DND-41 (cell line): Measurements from ENCODE around the gene ATXN1.

Source experiments
- EZH2 ChIP-seq: IDR thresholded peaks from 3 replicates; pipeline ENCODE4 v1.6.1; 2012; ENCODE audit warnings: borderline replicate concordance, low read depth, mild to moderate bottlenecking, moderate library complexity, low read length, inconsistent platforms; ENCODE audit not compliant: severe bottlenecking
- TF ChIP-seq, protein P1 (sequence below): IDR thresholded peaks from 2 replicates; pipeline ENCODE4 v1.5.1; 2012; ENCODE audit warnings: borderline replicate concordance, low read length, moderate library complexity, mild to moderate bottlenecking; ENCODE audit not compliant: poor library complexity, severe bottlenecking; ENCODE audit errors: extremely low read depth

GRCh38 chr6:16683641-16684194 is 77.5 kb downstream of the ATXN1 start:
- TF ChIP-seq, protein P1, sequence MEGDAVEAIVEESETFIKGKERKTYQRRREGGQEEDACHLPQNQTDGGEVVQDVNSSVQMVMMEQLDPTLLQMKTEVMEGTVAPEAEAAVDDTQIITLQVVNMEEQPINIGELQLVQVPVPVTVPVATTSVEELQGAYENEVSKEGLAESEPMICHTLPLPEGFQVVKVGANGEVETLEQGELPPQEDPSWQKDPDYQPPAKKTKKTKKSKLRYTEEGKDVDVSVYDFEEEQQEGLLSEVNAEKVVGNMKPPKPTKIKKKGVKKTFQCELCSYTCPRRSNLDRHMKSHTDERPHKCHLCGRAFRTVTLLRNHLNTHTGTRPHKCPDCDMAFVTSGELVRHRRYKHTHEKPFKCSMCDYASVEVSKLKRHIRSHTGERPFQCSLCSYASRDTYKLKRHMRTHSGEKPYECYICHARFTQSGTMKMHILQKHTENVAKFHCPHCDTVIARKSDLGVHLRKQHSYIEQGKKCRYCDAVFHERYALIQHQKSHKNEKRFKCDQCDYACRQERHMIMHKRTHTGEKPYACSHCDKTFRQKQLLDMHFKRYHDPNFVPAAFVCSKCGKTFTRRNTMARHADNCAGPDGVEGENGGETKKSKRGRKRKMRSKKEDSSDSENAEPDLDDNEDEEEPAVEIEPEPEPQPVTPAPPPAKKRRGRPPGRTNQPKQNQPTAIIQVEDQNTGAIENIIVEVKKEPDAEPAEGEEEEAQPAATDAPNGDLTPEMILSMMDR: no peak
- no peak for TF ChIP-seq EZH2
